Activated T-helper 2 cell treated with anti-CD3 and anti-CD28 coated beads, Interferon-gamma antibody, Interleukin-2, Interleukin-4, amounts not matched to agents 10 μg/mL and 5 μg/mL and 100 μg/mL, durations not matched to agents 14 hours and 24 hours and 36 hours (primary cell): ENCODE data around the gene MIDN. TPM values are rescaled to one million over a fixed set of nuclear protein-coding genes. Genes with fewer than 3 reads are reported as not detected.
A peak's percentile ranks its signal among the peaks of the same experiment; 100 is the strongest.

Source experiments
- DNase-seq: peaks from one replicate; pipeline ENCODE4 v3.0.0; 2021; ENCODE audit warnings: low spot score
- H3K27ac Mint-ChIP-seq: one replicate; pipeline ENCODE4 v1.8.0; 2021; ENCODE audit warnings: mixed read lengths
- H3K27me3 Mint-ChIP-seq: one replicate; pipeline ENCODE4 v1.8.0; 2021; ENCODE audit warnings: low read depth, mixed read lengths
- H3K36me3 Mint-ChIP-seq: one replicate; pipeline ENCODE4 v1.8.0; 2021; ENCODE audit warnings: low read depth, mixed read lengths
- H3K4me1 Mint-ChIP-seq: one replicate; pipeline ENCODE4 v1.8.0; 2021; ENCODE audit warnings: low read depth, mixed read lengths
- H3K4me3 Mint-ChIP-seq: one replicate; pipeline ENCODE4 v1.8.0; 2021; ENCODE audit warnings: low read depth, mild to moderate bottlenecking, moderate library complexity, mixed read lengths
- H3K9me3 Mint-ChIP-seq: one replicate; pipeline ENCODE4 v1.8.0; 2021; ENCODE audit warnings: mixed read lengths
- intact Hi-C: fragments of 100-400 bp; cut with micrococcal nuclease; formaldehyde crosslinking; loops from one replicate; pipeline ENCODE4 v1.15.1; 2023
- total RNA-seq: library from RNA; stranded (reverse); gene quantifications from 2 replicates; pipeline ENCODE4 v1.2.3, GENCODE V29; 2022

Gene MIDN
- total RNA-seq, 1 donor from 2014 or later = 84.7 TPM

GRCh38 chr19:1286487-1287353 is 38.3 kb downstream of the MIDN start:
- no peaks in the 10 kb centered on the region for H3K4me1 Mint-ChIP-seq
- H3K27me3 Mint-ChIP-seq = peaks cover 20% of the 10 kb centered on the region
- no peaks in the 10 kb centered on the region for H3K9me3 Mint-ChIP-seq
- intact Hi-C loops = no loop called here
- DNase-seq = no peak
- H3K36me3 Mint-ChIP-seq = no peaks in the 10 kb centered on the region
- peak overlapping the region; percentile 15 for H3K4me3 Mint-ChIP-seq
- H3K27ac Mint-ChIP-seq = no peak overlapping the region

- H3K9me3 Mint-ChIP-seq = no peaks in the 10 kb centered on the region
- no peak overlapping the region for H3K27ac Mint-ChIP-seq
- no peak overlapping the region for H3K4me3 Mint-ChIP-seq
- intact Hi-C loops = no loop called here
- peaks cover 19% of the 10 kb centered on the region for H3K27me3 Mint-ChIP-seq
- H3K36me3 Mint-ChIP-seq = no peaks in the 10 kb centered on the region
- no peak for DNase-seq
- H3K4me1 Mint-ChIP-seq = no peaks in the 10 kb centered on the region
Measured at GRCh38 chr19:1287354-1288225, 39.2 kb downstream of the MIDN start.

DNA sequence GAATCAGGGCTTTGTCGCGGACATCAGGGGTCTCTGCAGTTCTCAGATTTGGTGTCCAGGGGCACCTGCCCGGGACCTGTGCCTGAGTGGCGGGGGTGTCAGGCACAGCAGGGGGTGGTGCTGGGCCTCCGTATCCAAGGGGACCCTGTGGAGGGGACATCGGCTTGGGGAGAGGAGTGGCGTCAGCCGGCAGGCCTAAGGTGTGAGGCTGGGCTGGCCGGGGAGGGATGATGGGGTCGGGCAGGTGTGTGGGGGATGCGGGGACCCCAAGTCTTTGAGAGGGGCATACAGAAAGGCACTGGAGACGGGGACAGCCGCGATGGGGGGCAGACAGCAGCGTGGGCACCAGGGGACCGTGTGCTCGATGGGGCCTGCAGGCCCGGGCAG is 39.8 kb downstream of the MIDN start:
- H3K27ac Mint-ChIP-seq = no peak overlapping the region
- H3K9me3 Mint-ChIP-seq = no peaks in the 10 kb centered on the region
- no peak overlapping the region for H3K4me3 Mint-ChIP-seq
- intact Hi-C loops = no loop called here
- H3K27me3 Mint-ChIP-seq = peaks cover 18% of the 10 kb centered on the region
- H3K4me1 Mint-ChIP-seq = no peaks in the 10 kb centered on the region
- DNase-seq = no peak
- no peaks in the 10 kb centered on the region for H3K36me3 Mint-ChIP-seq

GRCh38 chr19:1288833-1289685 is 40.7 kb downstream of the MIDN start:
- H3K27ac Mint-ChIP-seq = no peak overlapping the region
- intact Hi-C loops = no loop called here
- no peaks in the 10 kb centered on the region for H3K4me1 Mint-ChIP-seq
- H3K4me3 Mint-ChIP-seq = no peak overlapping the region
- no peaks in the 10 kb centered on the region for H3K36me3 Mint-ChIP-seq
- DNase-seq = no peak
- peaks cover 16% of the 10 kb centered on the region for H3K27me3 Mint-ChIP-seq
- no peaks in the 10 kb centered on the region for H3K9me3 Mint-ChIP-seq

GRCh38 chr19:1289686-1290025 is 41.3 kb downstream of the MIDN start:
- intact Hi-C loops = no loop called here
- H3K27ac Mint-ChIP-seq = no peak overlapping the region
- peaks cover 11% of the 10 kb centered on the region for H3K27me3 Mint-ChIP-seq
- no peaks in the 10 kb centered on the region for H3K36me3 Mint-ChIP-seq
- no peaks in the 10 kb centered on the region for H3K4me1 Mint-ChIP-seq
- DNase-seq = no peak
- no peaks in the 10 kb centered on the region for H3K9me3 Mint-ChIP-seq
- H3K4me3 Mint-ChIP-seq = no peak overlapping the region

DNA sequence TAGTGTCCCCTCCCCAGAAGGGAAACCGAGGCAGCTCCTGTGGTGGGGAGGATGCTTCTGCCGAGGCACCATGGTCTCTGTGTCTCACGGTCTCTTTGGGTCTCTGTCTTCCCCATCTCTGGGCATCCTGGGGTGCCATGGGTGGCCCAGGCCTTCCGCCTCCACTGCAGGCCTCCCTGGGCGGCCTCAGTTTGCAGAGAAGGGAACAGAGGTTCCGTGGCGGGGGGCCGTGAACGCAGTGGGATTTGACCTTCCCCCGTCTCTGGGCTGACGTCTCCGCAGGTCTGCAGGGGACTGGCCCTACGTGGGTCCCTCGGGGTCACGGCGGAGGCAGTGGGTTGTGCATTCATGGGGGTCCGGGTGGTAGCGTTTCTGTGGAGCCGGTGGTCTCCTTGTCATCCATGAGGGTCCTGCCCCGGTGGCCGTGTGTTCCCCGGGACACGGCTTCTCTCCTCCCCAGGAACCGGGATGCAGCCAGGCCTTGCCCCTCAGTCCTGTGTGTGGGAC is 41.9 kb downstream of the MIDN start:
- H3K36me3 Mint-ChIP-seq = no peaks in the 10 kb centered on the region
- peaks cover 6% of the 10 kb centered on the region for H3K27me3 Mint-ChIP-seq
- H3K9me3 Mint-ChIP-seq = no peaks in the 10 kb centered on the region
- no peak for DNase-seq
- no peaks in the 10 kb centered on the region for H3K4me1 Mint-ChIP-seq
- H3K4me3 Mint-ChIP-seq = no peak overlapping the region
- intact Hi-C loops = no loop called here
- H3K27ac Mint-ChIP-seq = no peak overlapping the region

- Mint-ChIP-seq H3K27me3 (peaks cover 6% of the 10 kb centered on the region), H3K9me3 (no peaks in the 10 kb centered on the region), H3K27ac (no peak overlapping the region), H3K36me3 (no peaks in the 10 kb centered on the region), H3K4me1 (no peaks in the 10 kb centered on the region), H3K4me3 (no peak overlapping the region)
- intact Hi-C loops = no loop called here
- no peak for DNase-seq
Measured at GRCh38 chr19:1290703-1291651, 42.6 kb downstream of the MIDN start.

DNA sequence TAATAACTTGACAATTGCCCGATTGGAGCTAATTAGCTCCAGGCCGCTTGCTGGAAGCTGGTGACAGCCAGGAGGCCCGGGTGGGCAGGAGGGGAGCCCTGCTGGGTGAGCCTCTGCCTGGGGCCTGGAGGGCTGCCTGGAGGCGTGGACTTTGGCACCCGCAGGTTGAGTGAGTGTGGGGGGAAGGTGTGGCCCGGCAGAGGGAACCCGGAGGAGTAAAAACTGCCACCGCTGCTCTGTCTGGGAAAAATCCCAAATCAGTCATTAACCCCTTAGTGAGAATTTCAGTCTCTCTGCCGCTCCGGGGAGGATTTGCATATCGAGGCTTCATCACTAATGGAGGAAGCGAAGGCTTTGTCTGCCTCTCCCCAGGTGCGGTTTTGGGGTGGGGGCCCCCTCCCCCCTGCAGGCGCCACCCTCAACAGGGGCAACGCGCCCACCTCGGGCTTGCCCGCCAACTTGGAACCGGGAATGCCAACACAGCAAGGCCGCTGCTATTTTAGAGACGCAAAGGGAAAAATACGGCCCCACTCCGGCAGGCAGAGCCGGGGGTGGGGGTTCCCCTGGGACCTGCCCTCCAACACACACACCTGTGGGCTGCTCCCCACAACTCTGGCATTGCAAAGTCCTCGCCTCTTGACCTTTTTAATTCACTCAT is 43.5 kb downstream of the MIDN start:
- Mint-ChIP-seq H3K36me3 (no peaks in the 10 kb centered on the region), H3K9me3 (no peaks in the 10 kb centered on the region), H3K4me3 (no peak overlapping the region), H3K27me3 (peaks cover 2% of the 10 kb centered on the region), H3K27ac (no peak overlapping the region), H3K4me1 (no peaks in the 10 kb centered on the region)
- DNase-seq = no peak
- intact Hi-C loops = no loop called here

GRCh38 chr19:1292419-1293151 is 44.2 kb downstream of the MIDN start:
- H3K4me1 Mint-ChIP-seq = no peaks in the 10 kb centered on the region
- intact Hi-C loops = no loop called here
- H3K27me3 Mint-ChIP-seq = peaks cover 2% of the 10 kb centered on the region
- no peak overlapping the region for H3K27ac Mint-ChIP-seq
- H3K36me3 Mint-ChIP-seq = no peaks in the 10 kb centered on the region
- H3K9me3 Mint-ChIP-seq = no peaks in the 10 kb centered on the region
- no peak for DNase-seq
- no peak overlapping the region for H3K4me3 Mint-ChIP-seq

- peaks cover 2% of the 10 kb centered on the region for H3K27me3 Mint-ChIP-seq
- no peaks in the 10 kb centered on the region for H3K9me3 Mint-ChIP-seq
- H3K27ac Mint-ChIP-seq = no peak overlapping the region
- intact Hi-C loops = no loop called here
- no peak for DNase-seq
- no peak overlapping the region for H3K4me3 Mint-ChIP-seq
- no peaks in the 10 kb centered on the region for H3K4me1 Mint-ChIP-seq
- H3K36me3 Mint-ChIP-seq = no peaks in the 10 kb centered on the region
Measured at GRCh38 chr19:1293782-1294604, 45.6 kb downstream of the MIDN start.
